HK-2 (cell line): Measurements from ENCODE around the gene INPP5F.
"Not testable (repeated sequence)": the region's sequence is repeated elsewhere in the genome, so short reads cannot be mapped to it uniquely, and the experiment has no call there.

Source experiments
- DNase-seq: peaks from one replicate; pipeline ENCODE4 v3.0.0-alpha.2; 2018; ENCODE audit not compliant: unreplicated experiment

Gene INPP5F

DNA sequence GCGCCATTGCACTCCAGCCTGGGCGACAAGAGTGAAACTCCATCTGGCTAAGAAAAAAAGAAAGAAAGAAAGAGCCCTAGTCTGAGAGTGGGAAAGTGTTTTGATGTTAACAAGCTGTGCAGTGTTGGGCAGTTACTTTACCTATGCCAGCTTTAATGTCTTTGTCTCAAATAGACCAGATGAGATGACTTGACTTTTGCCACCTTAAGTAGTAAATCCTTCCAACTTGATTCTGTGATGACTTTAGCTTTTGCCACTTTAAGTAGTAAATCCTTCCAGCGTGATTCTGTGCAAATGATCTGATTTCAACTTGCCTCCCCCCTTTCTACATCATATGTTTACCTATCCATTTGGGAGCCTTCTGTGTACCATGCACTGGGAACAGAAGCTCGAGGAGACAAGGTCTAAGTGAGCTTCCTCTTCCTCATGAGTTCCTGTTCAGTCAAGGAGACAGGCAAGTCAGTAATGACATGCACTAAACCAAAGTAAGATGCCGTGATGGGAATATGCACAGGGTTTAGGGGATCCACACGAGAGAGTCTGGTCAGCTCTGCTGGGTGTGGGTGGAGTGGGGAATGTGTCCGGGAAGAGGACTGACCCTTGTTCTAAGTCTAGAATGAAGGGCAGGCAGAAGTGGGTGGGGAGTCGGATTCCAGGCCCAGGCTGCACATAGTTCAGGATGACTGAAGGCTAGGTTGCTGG lies 17.2 kb downstream of the INPP5F start:
- no peak for DNase-seq

GRCh38 chr10:119747940-119748339 lies 22.1 kb downstream of the INPP5F start:
- no peak for DNase-seq

- no peak for DNase-seq
Measured at GRCh38 chr10:119748871-119749270, 23.0 kb downstream of the INPP5F start.

GRCh38 chr10:119749455-119749854 lies 23.6 kb downstream of the INPP5F start:
- no peak for DNase-seq

DNA sequence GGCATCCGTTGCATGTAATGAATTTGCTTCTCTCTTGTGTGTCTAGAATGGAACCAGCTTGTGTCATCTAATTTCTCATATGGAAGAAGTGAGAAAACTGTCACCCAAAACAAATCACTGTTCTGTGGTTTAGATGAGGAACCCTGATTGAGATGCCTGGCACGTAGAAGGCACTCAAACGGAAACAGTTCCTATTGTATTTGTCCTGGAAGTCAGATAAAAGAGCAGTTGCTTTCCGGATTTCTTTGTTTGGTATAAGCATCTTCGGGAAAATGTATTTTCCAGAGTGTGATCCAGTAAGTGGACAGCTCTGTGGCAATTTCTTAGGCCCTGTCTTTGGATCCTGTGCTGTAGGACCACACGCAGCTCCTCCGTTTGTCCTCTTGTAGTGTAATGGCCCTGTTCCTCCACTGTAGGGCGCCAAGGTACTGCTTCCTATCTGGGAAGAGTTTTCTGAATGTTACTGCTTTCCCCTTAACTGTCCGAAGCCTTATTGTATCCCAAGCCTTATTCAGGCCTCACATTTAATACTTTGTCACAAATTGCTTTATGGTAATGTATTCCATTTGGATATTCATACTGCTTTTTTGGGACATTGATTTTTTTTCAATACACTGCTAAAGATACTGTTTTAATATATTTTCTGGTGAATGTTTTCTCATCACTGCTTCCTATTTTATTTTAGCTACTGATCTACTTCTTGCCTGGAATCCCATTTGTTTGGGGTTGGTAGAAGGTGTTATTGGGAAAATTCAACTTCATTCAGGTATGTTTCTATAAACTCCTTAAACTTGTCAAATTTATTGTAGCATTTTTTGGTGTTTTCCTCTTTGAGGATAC lies 24.8 kb downstream of the INPP5F start:
- peak; percentile 68 for DNase-seq

DNA sequence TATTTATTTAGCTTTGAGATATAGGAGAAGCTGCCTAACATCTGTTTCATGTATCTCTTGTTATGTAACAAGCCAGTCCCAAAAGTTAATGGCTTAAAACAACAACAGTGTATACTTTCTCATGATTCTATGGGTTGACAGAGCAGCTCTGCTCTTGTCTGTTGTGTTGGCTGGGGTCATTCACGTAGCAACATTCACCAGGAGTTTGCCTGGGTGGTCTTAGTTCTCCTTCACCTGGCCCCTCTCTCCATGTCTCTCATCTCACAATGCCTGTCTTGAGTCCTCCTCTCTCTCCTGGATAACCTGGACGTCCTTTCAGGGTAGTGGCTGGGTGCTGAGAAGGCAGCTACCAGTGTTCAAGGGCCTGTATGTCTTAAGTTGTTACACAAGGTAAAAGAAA lies 27.5 kb downstream of the INPP5F start:
- DNase-seq = no peak

GRCh38 chr10:119754085-119754484 lies 28.2 kb downstream of the INPP5F start:
- DNase-seq = no peak

DNA sequence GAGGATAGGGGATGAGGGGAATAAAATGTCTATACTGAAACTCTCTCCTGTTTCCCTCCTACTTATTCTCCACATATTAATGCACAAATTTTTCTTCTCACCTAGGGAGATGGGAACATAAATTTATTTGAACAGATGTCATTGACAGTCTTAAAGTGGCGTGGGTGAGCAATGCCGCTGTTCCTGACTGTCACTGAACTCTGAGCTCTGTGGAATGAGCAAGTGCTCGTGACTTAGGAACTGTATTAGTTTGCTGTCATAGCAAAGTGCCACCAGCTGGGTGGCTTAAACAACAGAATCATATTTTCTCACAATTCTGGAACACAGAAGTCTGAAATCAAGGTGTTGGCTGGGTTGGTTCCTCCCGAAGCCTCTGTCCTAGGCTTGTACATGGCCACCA lies 29.1 kb downstream of the INPP5F start:
- no peak for DNase-seq

GRCh38 chr10:119755446-119755845 lies 29.6 kb downstream of the INPP5F start:
- no peak for DNase-seq

DNA sequence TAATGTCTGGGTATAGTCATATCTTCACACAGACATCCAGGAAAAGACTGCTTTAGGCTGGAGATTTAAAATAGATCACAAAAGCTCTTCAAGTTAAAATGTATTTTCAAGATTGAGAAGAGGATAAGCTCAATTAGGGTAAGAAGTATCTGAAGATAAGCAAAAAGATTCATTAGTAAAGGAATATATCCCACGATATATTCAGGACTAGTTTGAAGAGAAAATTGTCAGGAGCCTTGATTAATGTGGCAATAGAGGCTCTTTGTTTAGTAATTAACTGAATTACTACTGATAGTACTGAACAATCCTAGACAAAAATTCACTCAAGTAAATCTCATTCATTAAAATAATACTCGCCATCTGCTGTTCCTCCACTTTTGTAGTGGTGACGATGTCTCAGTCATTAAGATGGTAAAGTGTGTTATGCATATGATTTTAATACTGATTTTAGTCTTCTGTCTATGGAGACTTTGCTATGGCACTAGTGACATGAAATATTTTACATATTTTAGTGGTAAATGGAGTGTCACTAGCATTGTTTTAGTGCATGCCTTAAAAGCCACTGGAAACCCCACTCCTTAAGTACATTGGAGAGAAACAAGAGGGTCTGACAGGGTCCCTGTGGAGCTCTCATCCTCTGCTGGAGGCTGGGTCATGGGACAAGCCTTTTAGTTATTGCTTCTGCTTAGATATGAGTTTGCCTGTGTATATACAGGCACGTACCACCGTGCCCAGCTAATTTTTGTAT lies 32.8 kb downstream of the INPP5F start:
- no peak for DNase-seq

DNA sequence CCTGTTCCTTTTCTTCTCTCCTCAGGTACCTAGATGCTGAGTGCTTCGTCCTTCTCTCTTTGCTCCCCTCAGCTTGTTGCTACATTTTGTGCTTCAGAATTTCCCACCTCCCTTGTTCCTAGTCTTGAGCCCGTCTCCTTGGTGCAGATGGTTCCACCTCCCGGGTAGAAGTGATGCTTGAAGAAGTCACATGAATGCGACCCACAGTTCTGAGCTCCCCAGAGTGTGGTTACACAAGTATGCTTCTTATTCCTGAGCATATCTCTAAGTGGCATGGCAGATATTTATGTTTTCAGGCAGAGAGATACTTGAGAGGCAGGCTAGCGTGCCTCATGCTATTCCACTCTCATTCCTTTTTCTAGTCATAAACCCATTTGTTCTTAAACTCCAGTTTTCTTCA lies 34.0 kb downstream of the INPP5F start:
- no peak for DNase-seq

DNA sequence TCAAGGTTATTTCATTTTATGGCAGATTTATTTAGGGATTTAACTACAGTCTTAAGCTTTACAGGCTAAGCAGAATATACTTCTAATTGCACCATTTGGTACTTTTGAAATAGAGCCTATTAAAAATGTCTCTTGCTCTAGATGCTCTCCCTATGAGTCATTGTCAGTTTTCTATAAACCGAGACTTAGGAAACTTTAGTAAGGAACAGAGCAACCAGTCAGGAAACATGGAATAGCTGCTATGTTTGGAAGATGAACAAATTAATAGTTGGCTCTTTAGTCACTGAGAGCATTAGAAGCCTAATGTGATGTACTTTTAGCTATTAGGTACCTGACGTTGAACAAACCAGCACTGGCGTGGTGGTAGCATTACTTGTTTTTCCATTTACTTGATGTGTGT lies 35.3 kb downstream of the INPP5F start:
- DNase-seq = no peak

- DNase-seq = no peak
Measured at GRCh38 chr10:119762035-119762434, 36.2 kb downstream of the INPP5F start.

DNA sequence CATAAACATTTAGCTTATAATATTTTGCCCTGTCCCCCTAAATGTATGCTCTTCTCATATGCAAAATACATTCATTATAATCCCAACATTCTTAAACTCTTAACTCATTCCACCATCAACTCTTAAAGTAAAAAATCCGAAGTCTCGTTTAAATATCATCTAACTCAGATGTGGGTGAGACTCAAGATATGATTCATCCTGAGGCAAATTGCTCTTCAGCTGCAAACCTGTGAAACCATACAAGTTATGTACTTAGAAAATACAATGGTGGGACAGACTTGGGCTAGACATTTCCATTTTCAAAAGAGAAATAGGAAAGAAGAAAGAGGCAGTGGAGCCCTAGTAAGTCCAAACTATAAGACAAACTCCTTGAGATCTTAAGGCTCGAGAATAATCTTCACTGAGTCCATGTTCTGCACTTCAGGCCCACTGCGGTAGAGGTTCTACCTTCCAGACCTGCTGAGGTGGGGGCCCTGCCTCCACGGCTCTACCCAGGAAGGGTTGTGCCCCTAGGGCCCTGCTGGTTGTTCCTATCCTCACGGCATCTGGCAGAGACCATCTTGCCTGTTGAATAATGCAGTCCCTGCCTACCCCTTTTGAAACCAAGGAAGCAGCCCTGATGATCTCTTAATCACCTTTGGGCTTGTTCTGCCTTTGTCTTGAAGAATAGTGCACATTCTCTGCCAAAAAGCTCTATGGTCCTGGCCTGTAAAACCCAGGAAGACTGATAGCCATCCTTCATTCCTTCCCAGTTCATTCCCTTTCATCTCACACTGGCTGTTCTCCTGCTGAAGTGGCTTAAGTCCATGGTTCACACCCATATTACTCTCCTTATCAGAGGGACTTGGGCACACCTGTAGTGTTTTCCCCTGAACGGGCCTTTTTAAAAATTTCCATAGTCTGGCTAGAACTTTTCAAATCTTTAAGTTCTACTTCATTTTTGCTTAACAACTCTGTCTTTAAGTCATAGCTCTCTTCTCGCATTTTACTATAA lies 37.3 kb downstream of the INPP5F start:
- no peak for DNase-seq

- no peak for DNase-seq
Measured at GRCh38 chr10:119768455-119769094, 42.7 kb downstream of the INPP5F start.

DNA sequence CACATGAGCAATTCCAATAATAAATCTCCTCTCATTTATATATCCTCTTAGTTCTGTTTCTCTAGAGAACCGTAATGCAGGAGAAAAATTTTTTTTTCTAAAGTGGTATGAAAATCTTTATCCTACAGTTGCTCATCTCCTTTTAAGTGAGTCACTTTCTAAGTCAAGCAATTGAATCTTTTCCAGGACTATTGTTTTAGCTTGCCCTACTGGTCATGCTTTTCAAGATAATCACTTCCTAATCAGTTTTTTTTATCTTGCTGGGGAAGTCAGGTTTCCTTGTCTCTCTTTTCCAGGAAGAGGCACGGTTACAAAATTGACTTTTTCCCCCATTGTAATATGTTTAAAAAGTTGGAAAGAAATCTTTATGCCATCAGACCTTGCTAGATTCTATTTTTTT lies 44.0 kb downstream of the INPP5F start:
- no peak for DNase-seq

- no peak for DNase-seq
Measured at GRCh38 chr10:119770928-119771327, 45.1 kb downstream of the INPP5F start.

- DNase-seq = no peak
Measured at GRCh38 chr10:119772334-119772733, 46.5 kb downstream of the INPP5F start.

DNA sequence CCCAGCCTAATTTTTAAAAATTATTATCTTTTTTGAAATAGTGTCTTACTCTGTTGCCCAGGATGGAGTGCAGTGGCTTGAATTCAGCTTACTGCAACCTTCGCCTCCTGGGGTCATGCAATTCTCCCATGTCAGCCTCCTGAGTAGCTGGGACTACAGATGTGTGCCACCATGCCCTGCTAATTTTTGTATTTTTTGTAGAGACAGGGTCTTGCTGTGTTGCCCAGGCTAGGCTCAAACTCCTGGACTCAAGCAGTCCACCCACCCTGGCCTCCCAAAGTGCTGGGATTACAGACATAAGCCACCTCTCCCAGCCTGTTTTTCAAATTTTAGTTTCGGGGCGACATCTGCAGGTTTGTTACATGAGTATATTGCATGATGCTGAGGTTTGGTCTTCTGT lies 47.2 kb downstream of the INPP5F start:
- DNase-seq = not testable (repeated sequence)

- DNase-seq = no peak
Measured at GRCh38 chr10:119775529-119775928, 49.7 kb downstream of the INPP5F start.

DNA sequence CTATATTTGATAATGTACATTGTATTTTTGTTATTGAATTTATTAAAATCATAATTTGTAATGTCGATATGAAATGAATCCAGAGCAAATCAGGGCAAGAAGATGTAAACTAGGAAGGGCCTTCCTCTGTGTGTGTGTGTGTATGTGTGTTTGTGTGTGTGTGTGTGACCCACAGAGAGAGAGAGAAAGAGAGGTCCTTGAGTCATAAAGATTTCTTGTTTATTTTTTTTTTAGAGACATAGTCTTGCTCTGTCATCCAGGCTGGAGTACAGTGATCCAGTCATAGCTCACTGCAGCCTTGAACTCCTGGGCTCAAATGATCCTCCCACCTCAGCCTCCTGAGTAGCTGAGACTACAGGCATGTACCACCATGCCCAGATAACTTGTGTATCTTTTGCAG lies 50.7 kb downstream of the INPP5F start:
- no peak for DNase-seq
